ENCODE measurements around the gene ZNF780B.

Gene ZNF780B

DNA sequence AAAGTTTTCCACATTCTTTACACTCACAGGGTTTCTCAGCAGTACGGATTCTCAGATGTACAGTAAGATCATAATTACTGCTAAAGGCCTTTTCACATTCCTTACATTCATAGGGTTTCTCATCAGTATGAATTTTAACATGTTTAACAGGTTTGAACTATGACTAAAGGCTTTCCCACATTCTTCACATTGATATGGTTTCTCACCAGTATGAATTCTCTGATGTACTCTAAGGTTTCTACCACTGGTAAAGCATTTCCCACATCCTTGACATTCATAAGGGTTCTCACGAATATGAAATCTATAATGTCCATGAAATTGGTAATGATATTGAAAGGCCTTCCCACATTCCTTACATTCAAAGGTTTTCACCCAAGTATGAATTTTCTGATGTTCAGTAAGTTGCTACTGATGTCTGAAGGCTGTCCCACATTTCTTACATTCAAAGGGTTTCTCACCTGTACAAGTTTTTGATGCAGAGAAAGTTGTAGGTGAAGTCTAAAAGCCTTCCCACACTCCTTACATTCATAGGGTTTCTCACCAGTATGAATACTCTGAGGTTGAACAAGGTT is 22.0 kb downstream of the ZNF780B start:
- Histone ChIP-seq H3K4me1 (ENCODE audit: control insufficient read depth, insufficient read depth, low read depth, low read length) (no peaks in the 10 kb centered on the region), H2AK5ac (ENCODE audit: low read length, severe bottlenecking) (no peak overlapping the region), H4K91ac (ENCODE audit: low read length) (no peak overlapping the region), H3K4ac (ENCODE audit: low read depth in 1 of 2, low read length in 2 of 2) (no peak overlapping the region), H2BK12ac (ENCODE audit: low read length in 2 of 2) (no peak overlapping the region), H3K4me3 (ENCODE audit: insufficient read depth in 1 of 2, low read depth in 1 of 2, low read length in 2 of 2) (peak overlapping the region in 1 of 2 experiments; percentile 52), H3K36me3 (ENCODE audit: control insufficient read depth in 1 of 2, insufficient read depth in 2 of 2, low read depth in 1 of 2, low read length in 2 of 2) (peaks cover 0 to 28% of the 10 kb centered on the region in 2 experiments), H3K4me2 (ENCODE audit: low read length, poor library complexity, severe bottlenecking) (no peak overlapping the region), H2BK120ac (ENCODE audit: low read depth, low read length) (no peak overlapping the region), H2BK15ac (ENCODE audit: low read depth, poor library complexity, severe bottlenecking) (no peak overlapping the region), H3K14ac (ENCODE audit: low read length in 2 of 2) (no peak overlapping the region), H3K23ac (ENCODE audit: low read length in 2 of 2) (no peak overlapping the region), H3K27me3 (ENCODE audit: control insufficient read depth in 1 of 2, insufficient read depth in 1 of 2, low read length in 2 of 2) (no peaks in the 10 kb centered on the region), H2AFZ (ENCODE audit: low read depth, low read length) (no peak overlapping the region), H4K8ac (ENCODE audit: low read length) (no peak overlapping the region), H3K9ac (ENCODE audit: low read length) (no peak overlapping the region), H3K27ac (ENCODE audit: low read length, poor library complexity, severe bottlenecking) (no peak overlapping the region), H3K18ac (ENCODE audit: low read depth in 1 of 2, low read length in 2 of 2) (no peak overlapping the region), H2BK5ac (ENCODE audit: low read depth, low read length, poor library complexity, severe bottlenecking) (no peak overlapping the region), H3K79me1 (replicated peaks; ENCODE audit: low read length, poor library complexity, severe bottlenecking) (no peaks in the 10 kb centered on the region), H3K9me3 (ENCODE audit: control insufficient read depth, low read length) (peaks cover 84% of the 10 kb centered on the region)
- no peak for DNase-seq
- whole genome bisulfite sequencing = 100% methylated on average over 1 of the region's 2 CpGs

DNA sequence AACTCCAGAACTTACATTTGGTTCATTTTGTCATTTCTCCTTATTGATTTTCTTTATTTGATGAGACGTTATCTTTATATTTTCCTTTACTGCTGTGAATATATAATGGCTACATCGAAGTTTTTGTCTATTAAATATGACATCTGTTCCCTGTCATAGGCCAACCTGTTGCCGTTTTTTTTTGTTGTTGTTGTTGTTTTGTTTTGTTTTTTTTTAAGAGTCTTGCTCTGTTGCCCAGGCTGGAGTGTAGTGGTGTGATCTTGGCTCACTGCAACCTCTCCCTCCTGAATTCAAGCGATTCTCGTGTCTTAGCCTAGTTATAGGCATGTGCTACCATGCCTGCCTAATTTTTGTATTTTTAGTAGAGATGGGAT is 29.4 kb downstream of the ZNF780B start:
- no peaks in the 10 kb centered on the region for H3K4me1 ChIP-seq (ENCODE audit: control insufficient read depth, insufficient read depth, low read depth, low read length)
- no peak overlapping the region for H2BK120ac ChIP-seq (ENCODE audit: low read depth, low read length)
- no peak overlapping the region for H3K23ac ChIP-seq (ENCODE audit: low read length in 2 of 2)
- no peak overlapping the region for H4K91ac ChIP-seq (ENCODE audit: low read length)
- WGBS = 97% methylated on average over 5 of the region's 5 CpGs
- H3K4me2 ChIP-seq (ENCODE audit: low read length, poor library complexity, severe bottlenecking) = no peak overlapping the region
- H3K9me3 ChIP-seq (ENCODE audit: control insufficient read depth, low read length) = peaks cover 92% of the 10 kb centered on the region
- no peak overlapping the region for H3K4ac ChIP-seq (ENCODE audit: low read depth in 1 of 2, low read length in 2 of 2)
- no peak for DNase-seq
- H2AK5ac ChIP-seq (ENCODE audit: low read length, severe bottlenecking) = no peak overlapping the region
- H3K18ac ChIP-seq (ENCODE audit: low read depth in 1 of 2, low read length in 2 of 2) = no peak overlapping the region
- H3K36me3 ChIP-seq (ENCODE audit: control insufficient read depth in 1 of 2, insufficient read depth in 2 of 2, low read depth in 1 of 2, low read length in 2 of 2) = peaks cover 2 to 3% of the 10 kb centered on the region in 2 experiments
- H3K4me3 ChIP-seq (ENCODE audit: insufficient read depth in 1 of 2, low read depth in 1 of 2, low read length in 2 of 2) = peak overlapping the region in 1 of 2 experiments; percentile 30
- no peak overlapping the region for H2BK12ac ChIP-seq (ENCODE audit: low read length in 2 of 2)
- H3K9ac ChIP-seq (ENCODE audit: low read length) = no peak overlapping the region
- no peak overlapping the region for H3K27ac ChIP-seq (ENCODE audit: low read length, poor library complexity, severe bottlenecking)
- H4K8ac ChIP-seq (ENCODE audit: low read length) = no peak overlapping the region
- no peak overlapping the region for H2AFZ ChIP-seq (ENCODE audit: low read depth, low read length)
- H2BK5ac ChIP-seq (ENCODE audit: low read depth, low read length, poor library complexity, severe bottlenecking) = no peak overlapping the region
- no peaks in the 10 kb centered on the region for H3K27me3 ChIP-seq (ENCODE audit: control insufficient read depth in 1 of 2, insufficient read depth in 1 of 2, low read length in 2 of 2)
- no peak overlapping the region for H3K14ac ChIP-seq (ENCODE audit: low read length in 2 of 2)
- no peaks in the 10 kb centered on the region for H3K79me1 ChIP-seq (replicated peaks; ENCODE audit: low read length, poor library complexity, severe bottlenecking)
- no peak overlapping the region for H2BK15ac ChIP-seq (ENCODE audit: low read depth, poor library complexity, severe bottlenecking)

DNA sequence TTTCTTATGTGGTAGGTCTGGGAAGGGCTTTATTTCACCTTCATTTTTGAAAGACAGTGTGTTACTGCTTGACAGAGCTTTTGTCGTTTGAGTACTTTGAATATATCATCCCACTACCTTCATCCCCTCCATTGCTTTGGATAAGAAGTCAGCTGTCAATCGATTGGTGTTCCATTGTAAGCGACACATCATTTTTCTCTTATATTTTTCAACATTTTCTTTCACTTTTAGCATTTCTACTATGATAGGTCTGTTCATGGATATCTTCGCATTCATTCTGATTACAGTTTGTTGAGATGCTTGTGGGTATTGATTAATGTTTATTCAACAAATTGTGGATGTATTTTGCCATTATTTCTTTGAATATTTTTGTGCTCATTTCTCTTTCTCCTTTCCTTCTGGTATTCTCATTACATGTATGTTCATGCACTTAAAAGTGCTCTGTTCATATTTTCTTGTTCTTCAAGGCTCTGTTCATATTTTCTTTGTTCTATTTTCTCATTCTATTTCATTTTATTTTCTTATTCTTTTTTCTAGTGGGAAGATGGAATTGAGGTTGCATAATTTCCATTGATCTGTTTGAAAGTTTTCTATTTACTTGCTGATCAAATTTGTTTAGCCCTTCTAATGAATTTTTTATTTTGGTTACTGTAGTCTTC is 30.0 kb downstream of the ZNF780B start:
- no peak overlapping the region for H3K14ac ChIP-seq (ENCODE audit: low read length in 2 of 2)
- no peak overlapping the region for H3K27ac ChIP-seq (ENCODE audit: low read length, poor library complexity, severe bottlenecking)
- H2BK120ac ChIP-seq (ENCODE audit: low read depth, low read length) = no peak overlapping the region
- no peaks in the 10 kb centered on the region for H3K4me1 ChIP-seq (ENCODE audit: control insufficient read depth, insufficient read depth, low read depth, low read length)
- H3K9ac ChIP-seq (ENCODE audit: low read length) = no peak overlapping the region
- H2AFZ ChIP-seq (ENCODE audit: low read depth, low read length) = no peak overlapping the region
- 93% methylated on average over 2 of the region's 4 CpGs for WGBS
- peaks cover 0 to 3% of the 10 kb centered on the region in 2 experiments for H3K36me3 ChIP-seq (ENCODE audit: control insufficient read depth in 1 of 2, insufficient read depth in 2 of 2, low read depth in 1 of 2, low read length in 2 of 2)
- no peak overlapping the region for H3K18ac ChIP-seq (ENCODE audit: low read depth in 1 of 2, low read length in 2 of 2)
- no peak overlapping the region for H3K23ac ChIP-seq (ENCODE audit: low read length in 2 of 2)
- peaks cover 89% of the 10 kb centered on the region for H3K9me3 ChIP-seq (ENCODE audit: control insufficient read depth, low read length)
- no peak overlapping the region for H2BK15ac ChIP-seq (ENCODE audit: low read depth, poor library complexity, severe bottlenecking)
- H4K8ac ChIP-seq (ENCODE audit: low read length) = no peak overlapping the region
- no peak overlapping the region for H3K4me2 ChIP-seq (ENCODE audit: low read length, poor library complexity, severe bottlenecking)
- no peaks in the 10 kb centered on the region for H3K79me1 ChIP-seq (replicated peaks; ENCODE audit: low read length, poor library complexity, severe bottlenecking)
- DNase-seq = no peak
- no peaks in the 10 kb centered on the region for H3K27me3 ChIP-seq (ENCODE audit: control insufficient read depth in 1 of 2, insufficient read depth in 1 of 2, low read length in 2 of 2)
- no peak overlapping the region for H2AK5ac ChIP-seq (ENCODE audit: low read length, severe bottlenecking)
- no peak overlapping the region for H4K91ac ChIP-seq (ENCODE audit: low read length)
- H2BK12ac ChIP-seq (ENCODE audit: low read length in 2 of 2) = no peak overlapping the region
- no peak overlapping the region for H2BK5ac ChIP-seq (ENCODE audit: low read depth, low read length, poor library complexity, severe bottlenecking)
- H3K4me3 ChIP-seq (ENCODE audit: insufficient read depth in 1 of 2, low read depth in 1 of 2, low read length in 2 of 2) = peak overlapping the region in 1 of 2 experiments; percentile 30
- no peak overlapping the region for H3K4ac ChIP-seq (ENCODE audit: low read depth in 1 of 2, low read length in 2 of 2)

DNA sequence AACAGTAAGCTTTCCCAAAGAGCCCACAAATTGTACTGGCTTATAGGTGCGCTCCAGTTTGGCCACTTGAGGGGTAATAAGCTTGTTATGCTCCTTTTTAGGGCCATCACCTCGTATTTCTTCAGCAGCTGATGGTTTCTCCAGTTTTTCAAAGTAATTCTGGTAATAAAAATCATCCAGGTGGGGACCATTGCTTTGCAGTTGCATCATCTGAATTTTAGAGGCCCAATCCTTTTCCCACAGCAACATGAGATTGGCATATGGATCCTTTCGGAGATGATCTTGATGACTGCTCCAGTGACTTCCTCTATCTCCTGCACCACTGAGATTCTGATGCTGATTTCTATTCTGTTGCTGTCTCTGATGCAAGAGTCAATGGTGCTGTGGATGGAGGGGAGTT is 32.1 kb downstream of the ZNF780B start:
- Histone ChIP-seq H3K27me3 (ENCODE audit: control insufficient read depth in 1 of 2, insufficient read depth in 1 of 2, low read length in 2 of 2) (no peaks in the 10 kb centered on the region), H3K27ac (ENCODE audit: low read length, poor library complexity, severe bottlenecking) (no peak overlapping the region), H2AK5ac (ENCODE audit: low read length, severe bottlenecking) (no peak overlapping the region), H2BK120ac (ENCODE audit: low read depth, low read length) (no peak overlapping the region), H3K79me1 (replicated peaks; ENCODE audit: low read length, poor library complexity, severe bottlenecking) (no peaks in the 10 kb centered on the region), H2BK12ac (ENCODE audit: low read length in 2 of 2) (no peak overlapping the region), H3K23ac (ENCODE audit: low read length in 2 of 2) (no peak overlapping the region), H2AFZ (ENCODE audit: low read depth, low read length) (no peak overlapping the region), H3K4me2 (ENCODE audit: low read length, poor library complexity, severe bottlenecking) (no peak overlapping the region), H2BK15ac (ENCODE audit: low read depth, poor library complexity, severe bottlenecking) (no peak overlapping the region), H3K4me1 (ENCODE audit: control insufficient read depth, insufficient read depth, low read depth, low read length) (no peaks in the 10 kb centered on the region), H3K9me3 (ENCODE audit: control insufficient read depth, low read length) (peaks cover 89% of the 10 kb centered on the region), H2BK5ac (ENCODE audit: low read depth, low read length, poor library complexity, severe bottlenecking) (no peak overlapping the region), H3K4ac (ENCODE audit: low read depth in 1 of 2, low read length in 2 of 2) (no peak overlapping the region), H3K18ac (ENCODE audit: low read depth in 1 of 2, low read length in 2 of 2) (no peak overlapping the region), H3K36me3 (ENCODE audit: control insufficient read depth in 1 of 2, insufficient read depth in 2 of 2, low read depth in 1 of 2, low read length in 2 of 2) (peaks cover 0 to 3% of the 10 kb centered on the region in 2 experiments), H3K4me3 (ENCODE audit: insufficient read depth in 1 of 2, low read depth in 1 of 2, low read length in 2 of 2) (peak overlapping the region in 1 of 2 experiments; percentile 57), H4K91ac (ENCODE audit: low read length) (no peak overlapping the region), H3K9ac (ENCODE audit: low read length) (no peak overlapping the region), H4K8ac (ENCODE audit: low read length) (no peak overlapping the region), H3K14ac (ENCODE audit: low read length in 2 of 2) (no peak overlapping the region)
- DNase-seq = no peak
- 65% methylated on average over 3 of the region's 3 CpGs for WGBS
